Uterus (tissue), 2 donors: ENCODE results near the gene SPNS2.

Experiments
- CTCF ChIP-seq, 4 experiments: fragments of 200-600 bp in 2 of 4; fragments of 450-650 bp in 2 of 4; sonication (generic) in 2 of 4; IDR thresholded peaks; one replicate each; pipeline ENCODE4 v1.5.1; 2016 to 2019; ENCODE audit warnings: antibody characterized with exemption in 4 of 4, mild to moderate bottlenecking in 2 of 4, moderate library complexity in 1 of 4
- POLR2A ChIP-seq, 2 donors: fragments of 450-650 bp; IDR thresholded peaks; one replicate each; pipeline ENCODE4 v1.6.1; 2016; ENCODE audit warnings: antibody characterized with exemption in 2 of 2, mild to moderate bottlenecking in 1 of 2, moderate library complexity in 1 of 2

GRCh38 chr17:4560837-4561256 is 62.2 kb downstream of the SPNS2 start:
- TF ChIP-seq CTCF (IDR thresholded peaks at IDR 0.05) (no peak), POLR2A (IDR thresholded peaks at IDR 0.05) (no peak)
